Measurements from ENCODE around the gene LRRFIP1.

LRRFIP1 gene

DNA sequence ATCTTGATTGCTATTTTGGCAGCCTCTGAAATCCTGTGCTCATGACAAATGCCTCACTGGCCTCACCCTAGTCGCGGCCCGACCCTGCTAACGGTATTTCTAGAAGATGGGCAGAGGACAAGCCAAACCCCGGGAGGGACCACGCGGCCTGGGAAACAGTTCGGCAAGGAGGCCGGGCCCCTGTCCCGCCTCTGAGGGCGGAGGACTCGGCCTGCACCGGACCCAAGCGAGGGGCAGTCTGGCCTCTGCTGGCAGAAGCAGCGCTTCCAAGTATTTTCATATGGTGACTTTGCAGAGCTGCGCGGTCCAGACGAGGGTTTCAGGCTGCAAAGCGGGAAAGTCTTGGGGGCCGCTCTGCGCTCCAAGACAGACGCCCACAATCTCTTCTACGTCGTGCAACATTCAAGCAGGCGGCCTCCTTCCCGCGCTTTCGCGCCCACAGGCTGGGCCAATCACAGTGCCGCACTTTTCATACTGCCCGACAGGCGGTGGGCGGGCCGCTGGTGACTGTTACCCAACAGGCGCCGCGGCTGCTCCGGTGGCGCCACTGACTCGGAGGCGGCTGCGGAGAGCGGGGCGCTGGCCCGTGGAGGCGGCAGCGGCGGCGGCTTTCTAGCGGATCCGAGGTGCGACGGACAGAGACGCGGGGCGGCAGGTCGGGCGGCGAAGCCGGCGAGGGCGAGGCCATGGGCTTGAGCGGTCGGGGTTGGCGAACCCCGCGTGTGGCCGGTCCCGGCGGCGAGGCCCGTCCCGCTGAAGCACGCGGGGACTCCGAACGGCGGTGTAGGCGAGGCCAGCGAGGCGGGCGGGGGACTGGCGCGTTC is 171.1 kb downstream of the LRRFIP1 start, which contains the start of gene RBM44:
Gene RBM44 (plus strand): TSS at position 544 of the 824 bp plus-strand sequence. CDS start 14,831 bp downstream, outside the sequence.
- DNase-seq: no peak

DNA sequence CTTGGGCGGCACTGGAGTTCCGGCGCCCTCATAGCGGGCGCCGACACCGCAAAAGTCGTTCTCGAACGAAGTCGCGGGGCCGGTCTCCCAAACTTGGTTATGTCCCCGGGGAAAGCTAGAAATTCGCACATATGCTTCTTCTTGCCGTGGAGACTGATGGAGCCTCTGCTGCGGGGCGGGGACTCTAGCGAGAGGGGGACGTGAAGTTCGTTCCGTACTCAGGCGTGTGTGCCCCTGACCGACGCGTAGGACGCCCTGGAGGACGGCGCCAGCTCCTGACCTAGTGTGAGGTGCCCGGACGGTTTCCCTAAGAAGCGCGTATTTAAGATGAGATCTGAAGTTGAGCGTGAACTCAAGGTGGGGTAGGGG is 171.7 kb downstream of the LRRFIP1 start:
- no peak for DNase-seq

DNA sequence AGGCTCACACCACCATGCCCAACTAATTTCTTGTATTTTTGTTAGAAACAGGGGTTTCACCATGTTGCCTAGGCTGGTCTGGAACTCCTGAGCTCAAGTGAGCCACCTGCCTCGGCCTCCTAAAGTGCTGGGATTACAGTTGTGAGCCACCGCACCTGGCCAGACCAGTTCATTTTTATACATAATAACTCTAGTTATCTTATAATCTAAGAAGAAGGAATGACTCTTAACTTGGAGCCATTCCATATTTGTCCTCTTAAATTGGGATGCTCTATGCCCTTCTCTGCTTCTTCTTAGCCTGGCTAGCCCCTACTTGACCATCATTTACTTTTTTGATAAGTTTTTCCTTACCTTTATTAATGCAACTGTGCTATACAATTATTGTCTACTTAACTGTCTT is 174.1 kb downstream of the LRRFIP1 start:
- DNase-seq: no peak

DNA sequence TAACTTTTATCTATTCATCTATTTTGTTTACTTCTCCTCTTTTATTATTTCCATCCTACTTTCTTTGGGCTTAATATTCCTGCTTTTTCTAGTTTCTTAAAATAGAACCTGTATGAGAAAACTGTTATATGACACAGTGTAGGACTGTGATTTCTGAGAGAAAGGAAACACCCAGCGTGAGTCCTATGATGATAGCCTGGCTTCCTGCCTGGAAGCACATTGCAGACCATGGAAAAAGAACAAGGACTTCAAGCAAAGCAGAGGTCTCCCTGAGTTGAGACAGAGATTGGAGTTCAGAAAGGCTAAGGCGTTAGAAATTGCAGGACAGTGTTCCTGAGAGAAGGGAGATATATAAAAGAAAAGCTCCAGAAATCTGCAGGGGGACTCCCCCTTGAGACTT is 178.9 kb downstream of the LRRFIP1 start:
- no peak for DNase-seq

DNA sequence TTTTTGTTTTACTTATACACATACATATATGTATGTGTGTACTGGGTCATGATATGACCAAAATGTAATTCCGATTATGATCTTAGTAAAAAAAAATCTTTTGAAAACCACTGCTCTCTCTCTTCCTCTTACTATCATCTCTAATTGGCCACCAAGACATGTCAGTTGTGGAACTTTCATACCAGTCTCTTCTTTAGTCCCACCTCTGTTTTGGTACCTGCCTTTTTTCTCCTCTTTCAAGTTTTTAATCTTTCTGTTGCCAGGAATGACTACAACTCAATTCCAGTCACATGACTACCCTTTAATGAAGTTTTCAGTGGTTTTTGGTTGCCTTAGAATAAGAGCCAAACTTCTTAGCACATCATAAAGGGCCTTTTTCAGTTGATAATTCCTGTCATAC is 188.2 kb downstream of the LRRFIP1 start:
- no peak for DNase-seq

DNA sequence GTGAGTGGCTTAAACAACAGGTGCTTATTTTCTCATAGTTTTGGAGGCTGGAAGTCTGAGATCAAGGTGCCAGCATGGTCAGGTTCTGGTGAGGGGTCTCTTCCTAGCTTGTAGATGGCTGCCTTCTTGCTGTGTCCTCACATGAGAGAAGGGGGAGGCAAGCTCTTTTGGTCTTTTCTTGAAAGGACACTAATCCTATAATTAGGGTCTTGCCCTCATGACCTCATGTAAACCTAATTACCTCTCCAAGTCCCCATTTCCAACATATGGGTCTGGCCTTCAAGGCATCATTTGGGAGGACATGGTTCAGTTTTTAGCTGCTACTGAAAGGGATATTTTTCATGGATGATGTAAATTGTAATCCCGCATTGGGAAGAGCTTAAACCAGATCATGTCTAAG is 189.1 kb downstream of the LRRFIP1 start:
- DNase-seq: no peak

DNA sequence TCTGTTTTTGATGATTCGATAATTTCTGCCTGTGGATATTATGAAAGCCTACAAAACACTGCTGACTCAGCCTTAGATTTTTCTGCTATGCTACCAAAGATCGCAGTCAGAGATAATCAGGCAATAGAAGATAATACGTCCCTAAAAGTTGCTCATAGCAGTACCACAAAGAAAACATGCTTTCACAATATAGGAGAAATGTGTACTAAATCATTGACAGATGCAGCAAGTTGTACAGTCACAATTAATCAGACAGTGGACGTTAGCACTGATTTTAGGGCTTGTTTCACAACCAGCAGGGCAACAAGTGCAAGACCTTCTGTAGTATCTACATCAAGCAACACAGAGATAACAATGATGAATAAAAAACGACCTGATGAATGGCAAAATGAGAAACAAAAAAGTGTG is 190.7 kb downstream of the LRRFIP1 start:
- DNase-seq: no peak

DNA sequence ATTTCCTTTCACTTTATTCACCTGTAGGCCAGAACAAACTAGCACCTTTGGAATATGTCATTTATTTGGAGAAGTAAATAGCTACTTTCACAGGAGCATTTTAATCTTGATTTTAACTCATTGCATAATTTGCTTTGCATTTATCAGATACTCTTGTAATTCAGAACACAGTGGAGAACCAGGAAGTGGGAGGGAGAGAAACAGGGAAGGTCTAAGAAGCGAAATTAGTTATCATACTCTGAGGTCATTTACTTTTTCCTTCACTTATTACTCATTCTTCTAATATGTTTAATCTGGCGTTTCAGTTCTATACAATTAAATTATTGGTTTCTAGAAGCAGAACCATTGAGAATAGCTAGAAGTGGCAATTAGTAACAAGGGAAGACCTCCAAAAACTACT is 191.8 kb downstream of the LRRFIP1 start:
- no peak for DNase-seq

DNA sequence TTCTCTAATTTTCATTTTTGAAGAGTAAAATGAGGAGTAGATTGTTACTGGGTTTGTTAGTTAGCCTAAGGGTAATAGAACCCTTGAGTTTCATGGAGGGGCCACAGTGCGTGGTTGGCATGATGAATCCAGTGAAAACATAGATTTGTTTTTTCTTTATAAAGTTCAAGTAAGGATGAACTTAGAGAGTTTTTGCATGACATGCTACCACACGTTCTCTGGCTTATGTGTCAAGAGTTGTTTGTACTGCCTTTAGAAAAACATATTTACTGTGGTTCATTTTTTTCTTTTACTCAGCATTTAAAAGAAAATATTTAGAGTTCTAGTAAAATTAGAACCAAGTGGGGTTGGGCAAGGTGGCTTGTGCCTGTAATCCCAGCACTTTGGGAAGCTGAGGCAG is 193.0 kb downstream of the LRRFIP1 start:
- no peak for DNase-seq

DNA sequence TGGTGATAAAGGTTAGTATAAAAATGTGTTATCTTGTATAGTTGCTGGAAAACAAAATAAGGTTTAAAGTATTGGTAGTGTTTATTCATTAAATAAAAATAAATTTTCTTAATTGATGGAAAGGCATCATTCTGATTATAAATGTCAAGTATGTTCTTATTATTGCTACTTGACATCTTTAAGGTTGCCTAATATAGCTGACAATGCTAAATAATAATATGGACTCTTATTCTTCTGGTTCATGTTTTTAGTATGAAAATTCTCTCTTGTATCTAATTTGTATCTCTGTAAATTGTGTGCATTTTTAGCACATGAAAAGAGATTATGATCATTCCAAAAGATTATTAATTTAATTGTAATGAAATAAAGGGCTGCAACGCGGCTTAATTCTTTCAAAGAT is 196.2 kb downstream of the LRRFIP1 start:
- no peak for DNase-seq

DNA sequence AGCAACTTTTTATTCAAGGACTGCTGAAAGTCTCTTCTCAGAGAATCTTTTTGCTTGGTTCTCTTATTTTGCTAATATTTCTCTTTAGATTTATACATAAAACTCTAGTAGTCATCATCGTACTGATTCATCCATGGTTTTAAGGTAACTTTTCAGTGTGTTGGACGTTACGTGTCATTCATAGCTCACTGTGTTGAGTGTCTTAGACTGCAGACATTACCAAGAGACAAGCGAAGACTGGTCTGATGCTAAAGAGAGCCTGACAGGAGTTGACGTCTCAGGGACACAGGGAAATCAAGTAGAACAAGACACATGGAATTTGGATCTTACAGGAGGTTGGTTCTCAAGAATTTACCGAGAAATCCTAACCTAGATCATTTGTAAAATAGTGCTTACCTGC is 196.7 kb downstream of the LRRFIP1 start:
- DNase-seq: no peak

DNA sequence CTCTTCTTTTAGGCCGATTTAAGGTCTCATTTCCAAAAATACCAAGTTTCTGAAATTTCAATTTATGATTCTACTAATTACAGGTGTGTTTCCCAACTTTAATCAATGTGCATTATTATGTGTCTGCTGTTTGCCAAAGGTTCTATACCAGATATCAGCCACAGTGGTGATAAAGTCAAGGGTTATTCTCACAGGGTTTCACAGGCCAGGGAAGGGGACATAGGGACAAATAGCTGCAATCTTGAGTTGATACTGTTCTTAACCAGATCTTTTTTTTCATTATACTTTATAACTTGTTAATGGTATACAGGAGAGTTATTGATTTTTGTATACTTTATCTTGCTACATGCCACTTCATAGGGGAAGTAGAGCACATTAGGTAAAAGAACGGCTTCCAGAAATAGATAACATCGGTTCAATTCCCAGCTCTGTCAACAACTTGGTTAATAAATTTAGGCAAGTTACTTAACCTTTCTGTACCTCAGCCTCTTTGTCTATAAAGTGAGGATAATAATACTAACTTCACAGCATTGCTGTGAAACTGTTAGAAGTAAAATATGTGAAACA is 200.1 kb downstream of the LRRFIP1 start:
- no peak for DNase-seq

Data from NCI-H446 (cell line).